ENCODE results near the gene MSI1.

DNA sequence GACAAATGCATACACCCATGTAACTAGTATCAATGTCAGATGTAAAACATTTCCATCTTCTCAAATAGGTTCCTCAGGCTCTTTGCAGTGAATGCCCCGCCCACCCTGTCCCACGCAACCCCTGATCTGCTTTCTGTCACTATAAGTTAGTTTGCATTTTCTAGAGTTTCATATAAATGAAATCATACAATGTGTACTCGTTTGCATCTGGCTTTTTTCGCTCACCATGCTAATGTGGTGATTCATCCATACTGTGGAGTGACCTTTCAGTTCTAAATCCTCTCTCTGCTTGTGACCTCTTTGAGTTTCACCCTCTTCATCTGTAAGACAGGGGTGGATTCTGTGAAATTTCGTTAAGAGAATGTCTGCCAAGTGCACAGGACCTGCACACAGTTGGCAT lies 30.6 kb upstream of the MSI1 start:
- TF ChIP-seq FOXM1 (IDR thresholded peaks at IDR 0.05; ENCODE audit: borderline replicate concordance, low read depth): no peak
- no peak for TF ChIP-seq TEAD4 (IDR thresholded peaks at IDR 0.05)
- TF ChIP-seq EP300 (IDR thresholded peaks at IDR 0.05; ENCODE audit: borderline replicate concordance): no peak
- no peak for TF ChIP-seq CEBPB (IDR thresholded peaks at IDR 0.05)
- TF ChIP-seq YY1 (IDR thresholded peaks at IDR 0.05; ENCODE audit: low read depth): no peak
- TF ChIP-seq TAF1 (IDR thresholded peaks at IDR 0.05; ENCODE audit: low read depth): no peak
- TF ChIP-seq CREB1 (IDR thresholded peaks at IDR 0.05; ENCODE audit: low read depth): no peak
- TF ChIP-seq, protein P1, sequence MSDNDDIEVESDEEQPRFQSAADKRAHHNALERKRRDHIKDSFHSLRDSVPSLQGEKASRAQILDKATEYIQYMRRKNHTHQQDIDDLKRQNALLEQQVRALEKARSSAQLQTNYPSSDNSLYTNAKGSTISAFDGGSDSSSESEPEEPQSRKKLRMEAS (IDR thresholded peaks at IDR 0.05): no peak
- TF ChIP-seq RAD21 (IDR thresholded peaks at IDR 0.05; ENCODE audit: low read depth): no peak
- TF ChIP-seq, protein P2, sequence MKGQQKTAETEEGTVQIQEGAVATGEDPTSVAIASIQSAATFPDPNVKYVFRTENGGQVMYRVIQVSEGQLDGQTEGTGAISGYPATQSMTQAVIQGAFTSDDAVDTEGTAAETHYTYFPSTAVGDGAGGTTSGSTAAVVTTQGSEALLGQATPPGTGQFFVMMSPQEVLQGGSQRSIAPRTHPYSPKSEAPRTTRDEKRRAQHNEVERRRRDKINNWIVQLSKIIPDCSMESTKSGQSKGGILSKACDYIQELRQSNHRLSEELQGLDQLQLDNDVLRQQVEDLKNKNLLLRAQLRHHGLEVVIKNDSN (IDR thresholded peaks at IDR 0.05): no peak
- TF ChIP-seq, protein P3, sequence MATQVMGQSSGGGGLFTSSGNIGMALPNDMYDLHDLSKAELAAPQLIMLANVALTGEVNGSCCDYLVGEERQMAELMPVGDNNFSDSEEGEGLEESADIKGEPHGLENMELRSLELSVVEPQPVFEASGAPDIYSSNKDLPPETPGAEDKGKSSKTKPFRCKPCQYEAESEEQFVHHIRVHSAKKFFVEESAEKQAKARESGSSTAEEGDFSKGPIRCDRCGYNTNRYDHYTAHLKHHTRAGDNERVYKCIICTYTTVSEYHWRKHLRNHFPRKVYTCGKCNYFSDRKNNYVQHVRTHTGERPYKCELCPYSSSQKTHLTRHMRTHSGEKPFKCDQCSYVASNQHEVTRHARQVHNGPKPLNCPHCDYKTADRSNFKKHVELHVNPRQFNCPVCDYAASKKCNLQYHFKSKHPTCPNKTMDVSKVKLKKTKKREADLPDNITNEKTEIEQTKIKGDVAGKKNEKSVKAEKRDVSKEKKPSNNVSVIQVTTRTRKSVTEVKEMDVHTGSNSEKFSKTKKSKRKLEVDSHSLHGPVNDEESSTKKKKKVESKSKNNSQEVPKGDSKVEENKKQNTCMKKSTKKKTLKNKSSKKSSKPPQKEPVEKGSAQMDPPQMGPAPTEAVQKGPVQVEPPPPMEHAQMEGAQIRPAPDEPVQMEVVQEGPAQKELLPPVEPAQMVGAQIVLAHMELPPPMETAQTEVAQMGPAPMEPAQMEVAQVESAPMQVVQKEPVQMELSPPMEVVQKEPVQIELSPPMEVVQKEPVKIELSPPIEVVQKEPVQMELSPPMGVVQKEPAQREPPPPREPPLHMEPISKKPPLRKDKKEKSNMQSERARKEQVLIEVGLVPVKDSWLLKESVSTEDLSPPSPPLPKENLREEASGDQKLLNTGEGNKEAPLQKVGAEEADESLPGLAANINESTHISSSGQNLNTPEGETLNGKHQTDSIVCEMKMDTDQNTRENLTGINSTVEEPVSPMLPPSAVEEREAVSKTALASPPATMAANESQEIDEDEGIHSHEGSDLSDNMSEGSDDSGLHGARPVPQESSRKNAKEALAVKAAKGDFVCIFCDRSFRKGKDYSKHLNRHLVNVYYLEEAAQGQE (IDR thresholded peaks at IDR 0.05; ENCODE audit: low read depth): no peak
- TF ChIP-seq NFIC (IDR thresholded peaks at IDR 0.05): no peak
- no peak for TF ChIP-seq ZBTB7A (IDR thresholded peaks at IDR 0.05; ENCODE audit: low read depth)

Data from Ishikawa (cell line).